Mucosa of rectum (tissue), 2 donors: ENCODE measurements around the gene DNAH8.

Experiments
- H3K27ac ChIP-seq, 2 donors: one replicate each; pipeline ENCODE4 v1.7.0; 2013; ENCODE audit warnings: inconsistent platforms in 2 of 2, low read depth in 2 of 2, low read length in 2 of 2
- H3K27me3 ChIP-seq, 2 donors: one replicate each; pipeline ENCODE4 v1.7.0; 2013; ENCODE audit warnings: low read length in 2 of 2; ENCODE audit not compliant: control insufficient read depth in 2 of 2, insufficient read depth in 2 of 2
- H3K36me3 ChIP-seq, 2 donors: one replicate each; pipeline ENCODE4 v1.7.0; 2013; ENCODE audit warnings: low read length in 2 of 2; ENCODE audit not compliant: control insufficient read depth in 2 of 2, insufficient read depth in 2 of 2
- H3K4me1 ChIP-seq, 2 donors: one replicate each; pipeline ENCODE4 v1.7.0; 2013; ENCODE audit warnings: low read length in 2 of 2, mild to moderate bottlenecking in 1 of 2; ENCODE audit not compliant: control insufficient read depth in 2 of 2, insufficient read depth in 2 of 2
- H3K4me3 ChIP-seq, 2 donors: one replicate each; pipeline ENCODE4 v1.7.0; 2013; ENCODE audit warnings: low read length in 2 of 2
- H3K9ac ChIP-seq, 2 donors: one replicate each; pipeline ENCODE4 v1.7.0; 2013; ENCODE audit warnings: low read length in 2 of 2, low read depth in 1 of 2, mild to moderate bottlenecking in 1 of 2
- H3K9me3 ChIP-seq, 2 donors: one replicate each; pipeline ENCODE4 v1.7.0; 2013; ENCODE audit warnings: low read length in 2 of 2; ENCODE audit not compliant: control insufficient read depth in 2 of 2
- donor health status: healthy.
- donor health status: Normal muscosa, but diverticular disease.

DNAH8 gene

DNA sequence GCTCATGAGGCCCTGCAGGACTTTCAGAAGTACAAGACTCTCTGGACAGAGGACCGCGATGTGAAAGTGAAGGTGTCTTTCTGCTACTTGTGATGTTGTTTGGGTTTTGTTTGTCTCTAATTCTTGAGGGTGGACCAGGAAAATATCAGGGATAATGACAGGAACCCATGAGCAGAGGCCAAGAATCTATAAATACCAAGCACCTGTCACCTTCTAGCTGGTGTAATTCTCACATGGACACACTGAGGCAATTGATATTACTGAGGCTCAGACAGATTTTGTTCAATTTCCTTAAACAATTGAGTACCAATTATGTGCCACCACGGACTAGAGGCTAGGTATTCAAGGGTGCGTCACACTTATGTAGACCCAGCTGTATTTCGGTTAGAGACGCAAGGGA is 107.9 kb downstream of the DNAH8 start:
- no peaks in the 10 kb centered on the region for H3K36me3 ChIP-seq

DNA sequence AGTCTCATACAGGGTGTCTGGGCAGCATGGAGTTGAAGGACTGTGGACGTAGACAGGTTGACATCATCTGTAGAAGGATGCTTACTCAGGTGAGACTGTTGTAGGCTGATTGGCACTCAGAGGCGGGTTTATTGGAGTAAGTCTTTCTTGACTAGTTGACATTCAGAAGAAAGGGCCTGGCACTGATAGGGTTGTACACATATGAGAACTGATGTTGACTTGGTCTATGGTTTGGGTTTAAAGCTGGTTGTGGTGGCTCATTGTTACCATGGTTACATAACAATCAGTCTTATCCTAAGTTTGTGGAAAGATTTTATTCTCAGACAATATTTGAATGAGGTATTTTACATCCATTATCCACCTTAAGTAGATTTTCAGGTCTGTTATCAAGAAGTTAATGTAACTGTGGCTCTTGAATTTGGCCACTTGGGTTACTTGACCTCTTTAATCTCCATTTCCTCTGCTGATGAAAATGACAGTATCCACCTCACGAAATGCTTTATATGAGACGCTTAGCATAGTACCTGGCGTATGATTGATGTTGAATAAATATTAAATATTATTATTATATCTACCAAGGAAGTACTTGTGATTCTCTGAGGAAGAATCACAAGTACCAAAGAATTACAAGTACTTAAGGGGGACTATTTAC is 109.3 kb downstream of the DNAH8 start:
- Histone ChIP-seq H3K9ac (no peak overlapping the region), H3K27ac (no peak overlapping the region), H3K9me3 (no peaks in the 10 kb centered on the region), H3K27me3 (no peaks in the 10 kb centered on the region), H3K36me3 (no peaks in the 10 kb centered on the region), H3K4me1 (no peaks in the 10 kb centered on the region), H3K4me3 (no peak overlapping the region)

More for the DNA sequence above, 107.9 kb downstream of the DNAH8 start:
- Histone ChIP-seq H3K4me1 (no peaks in the 10 kb centered on the region), H3K9ac (no peak overlapping the region), H3K27me3 (no peaks in the 10 kb centered on the region), H3K4me3 (no peak overlapping the region), H3K9me3 (no peaks in the 10 kb centered on the region), H3K27ac (no peak overlapping the region)

- H3K36me3 ChIP-seq: no peaks in the 10 kb centered on the region
- H3K9ac ChIP-seq: no peak overlapping the region
- H3K4me3 ChIP-seq: no peak overlapping the region
- H3K27me3 ChIP-seq: no peaks in the 10 kb centered on the region
- H3K4me1 ChIP-seq: no peaks in the 10 kb centered on the region
- no peak overlapping the region for H3K27ac ChIP-seq
- H3K9me3 ChIP-seq: no peaks in the 10 kb centered on the region
Measured at GRCh38 chr6:38827024-38827423, 111.9 kb downstream of the DNAH8 start.

DNA sequence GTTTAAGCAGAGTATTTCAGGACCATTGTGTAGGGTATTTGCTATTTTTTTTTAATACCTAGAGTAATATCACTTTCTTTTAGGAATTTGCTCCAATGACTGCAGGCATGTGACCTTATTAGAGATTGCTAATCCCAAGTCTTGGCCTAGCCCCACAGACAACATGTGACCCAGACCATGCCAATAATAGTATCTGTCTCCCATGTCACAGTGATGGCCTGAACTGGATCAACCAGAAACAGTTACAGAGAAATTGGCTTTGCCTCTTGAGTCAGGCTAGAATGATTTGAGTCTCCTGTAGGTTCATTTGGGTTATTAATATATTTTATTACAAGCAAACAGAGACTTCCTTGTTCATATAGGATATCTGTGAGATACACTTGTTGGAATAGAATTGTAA is 116.8 kb downstream of the DNAH8 start:
- no peaks in the 10 kb centered on the region for H3K9me3 ChIP-seq
- H3K27ac ChIP-seq: no peak overlapping the region
- H3K27me3 ChIP-seq: peaks cover 0 to under 1% of the 10 kb centered on the region in 2 donors
- no peak overlapping the region for H3K9ac ChIP-seq
- no peaks in the 10 kb centered on the region for H3K4me1 ChIP-seq
- no peak overlapping the region for H3K4me3 ChIP-seq
- H3K36me3 ChIP-seq: no peaks in the 10 kb centered on the region

GRCh38 chr6:38833320-38833719 is 118.2 kb downstream of the DNAH8 start:
- H3K9ac ChIP-seq: no peak overlapping the region
- no peaks in the 10 kb centered on the region for H3K4me1 ChIP-seq
- H3K27ac ChIP-seq: no peak overlapping the region
- no peaks in the 10 kb centered on the region for H3K36me3 ChIP-seq
- H3K4me3 ChIP-seq: no peak overlapping the region
- H3K27me3 ChIP-seq: peaks cover 0 to 3% of the 10 kb centered on the region in 2 donors
- H3K9me3 ChIP-seq: no peaks in the 10 kb centered on the region

DNA sequence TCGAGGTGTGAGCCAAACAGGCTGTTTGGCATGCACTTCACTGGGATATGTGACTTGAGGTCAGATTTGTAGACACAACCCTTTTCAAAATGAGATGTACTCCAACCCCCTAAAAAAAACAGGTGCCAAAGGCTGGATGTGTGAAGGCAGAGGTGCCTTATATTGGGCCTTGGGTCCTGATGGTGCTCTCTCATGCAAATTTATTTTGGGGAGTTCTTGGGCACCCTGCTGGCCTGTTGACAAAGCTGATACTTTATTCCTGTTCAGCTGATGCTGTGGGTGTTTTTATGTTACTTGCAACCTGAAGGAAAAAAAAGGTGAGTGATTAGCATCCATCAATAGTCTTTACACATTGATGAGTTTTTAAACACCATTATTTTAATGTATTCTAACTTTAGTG is 121.5 kb downstream of the DNAH8 start:
- Histone ChIP-seq H3K9ac (no peak overlapping the region), H3K4me1 (no peaks in the 10 kb centered on the region), H3K27ac (no peak overlapping the region), H3K4me3 (no peak overlapping the region), H3K36me3 (no peaks in the 10 kb centered on the region), H3K27me3 (peaks cover 0 to 3% of the 10 kb centered on the region in 2 donors), H3K9me3 (no peaks in the 10 kb centered on the region)

GRCh38 chr6:38837101-38837500 is 122.0 kb downstream of the DNAH8 start:
- H3K9me3 ChIP-seq: no peaks in the 10 kb centered on the region
- peaks cover 0 to 3% of the 10 kb centered on the region in 2 donors for H3K27me3 ChIP-seq
- no peak overlapping the region for H3K27ac ChIP-seq
- no peak overlapping the region for H3K4me3 ChIP-seq
- H3K9ac ChIP-seq: no peak overlapping the region
- H3K4me1 ChIP-seq: no peaks in the 10 kb centered on the region
- H3K36me3 ChIP-seq: no peaks in the 10 kb centered on the region

GRCh38 chr6:38843798-38844197 is 128.7 kb downstream of the DNAH8 start:
- Histone ChIP-seq H3K27me3 (no peaks in the 10 kb centered on the region), H3K36me3 (no peaks in the 10 kb centered on the region), H3K9me3 (no peaks in the 10 kb centered on the region), H3K4me1 (no peaks in the 10 kb centered on the region), H3K9ac (no peak overlapping the region), H3K27ac (no peak overlapping the region), H3K4me3 (no peak overlapping the region)

DNA sequence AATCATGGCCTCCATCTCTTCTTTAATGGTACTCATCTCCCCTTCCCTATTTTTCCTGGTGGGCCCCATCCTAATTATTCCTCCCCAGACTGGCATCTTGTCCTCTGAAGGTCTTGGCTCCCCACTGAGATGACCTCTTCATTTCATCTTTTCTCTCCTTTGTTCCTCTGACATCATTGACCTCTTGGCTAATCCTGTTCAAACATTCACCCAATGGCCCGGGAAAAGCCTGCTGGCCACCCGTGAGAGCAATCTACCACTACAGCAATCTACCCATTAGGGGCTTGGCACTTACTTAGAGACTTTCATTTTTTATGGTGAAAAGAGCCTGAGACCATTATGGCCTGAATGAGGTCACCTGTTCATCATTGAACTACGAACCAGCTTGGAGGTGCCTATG is 130.8 kb downstream of the DNAH8 start:
- Histone ChIP-seq H3K27ac (no peak overlapping the region), H3K9ac (no peak overlapping the region), H3K9me3 (no peaks in the 10 kb centered on the region), H3K27me3 (peaks cover 0 to 4% of the 10 kb centered on the region in 2 donors), H3K4me3 (no peak overlapping the region), H3K4me1 (no peaks in the 10 kb centered on the region), H3K36me3 (no peaks in the 10 kb centered on the region)

DNA sequence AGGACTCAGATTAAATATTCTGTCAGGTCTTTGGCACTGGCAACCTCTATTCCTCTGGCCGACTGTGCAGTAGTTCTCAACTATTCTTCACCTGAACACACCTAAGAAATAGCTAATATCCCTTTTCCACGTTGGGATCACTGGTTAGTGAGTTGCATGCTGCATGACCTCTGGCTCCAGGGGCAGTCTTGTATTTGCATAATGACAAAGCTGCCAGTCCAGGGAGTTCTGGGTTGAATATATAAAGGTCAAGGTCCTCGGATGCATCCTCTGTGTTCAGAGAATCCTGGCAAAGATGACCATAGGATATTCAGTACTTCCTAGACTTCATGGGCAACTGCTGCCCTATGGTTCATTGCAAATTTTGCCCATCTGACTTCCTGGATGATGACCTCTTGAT is 131.2 kb downstream of the DNAH8 start:
- H3K27ac ChIP-seq: no peak overlapping the region
- no peaks in the 10 kb centered on the region for H3K36me3 ChIP-seq
- H3K9me3 ChIP-seq: no peaks in the 10 kb centered on the region
- no peaks in the 10 kb centered on the region for H3K4me1 ChIP-seq
- H3K9ac ChIP-seq: no peak overlapping the region
- H3K4me3 ChIP-seq: no peak overlapping the region
- H3K27me3 ChIP-seq: peaks cover 0 to 4% of the 10 kb centered on the region in 2 donors

DNA sequence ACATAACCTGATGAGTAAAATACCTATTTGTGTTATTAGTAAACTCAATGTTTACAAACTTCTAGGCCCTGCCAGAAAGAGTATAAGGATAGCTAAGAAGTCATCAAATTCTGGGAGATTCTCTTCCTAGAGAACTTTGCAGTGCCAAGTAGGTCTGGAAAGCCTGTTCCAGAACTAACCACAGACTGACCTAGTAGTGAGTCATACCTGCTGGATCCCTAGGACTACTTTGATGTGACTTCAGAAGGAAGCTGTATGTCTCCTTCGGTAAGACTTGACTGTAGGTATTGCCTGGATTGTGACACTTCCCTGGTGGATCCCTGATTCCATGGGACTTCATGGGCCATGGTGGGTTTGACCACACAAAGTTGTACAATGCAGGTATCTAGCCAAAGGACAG is 131.7 kb downstream of the DNAH8 start:
- Histone ChIP-seq H3K4me3 (no peak overlapping the region), H3K4me1 (no peaks in the 10 kb centered on the region), H3K27me3 (peaks cover 0 to 4% of the 10 kb centered on the region in 2 donors), H3K9ac (no peak overlapping the region), H3K9me3 (no peaks in the 10 kb centered on the region), H3K27ac (no peak overlapping the region), H3K36me3 (no peaks in the 10 kb centered on the region)
